Endothelial cell (in vitro differentiated cells): ENCODE measurements around the gene TBC1D23. TPM values are rescaled to one million over a fixed set of nuclear protein-coding genes. Genes with fewer than 3 reads are reported as not detected.

Experiments
- DNase-seq: peaks from one replicate; pipeline ENCODE4 v3.0.0; 2021; ENCODE audit warnings: low spot score
- H3K27ac Mint-ChIP-seq: one replicate; pipeline ENCODE4 v1.8.0; 2021; ENCODE audit warnings: mixed read lengths, inconsistent platforms; ENCODE audit not compliant: unreplicated experiment
- H3K27me3 Mint-ChIP-seq: one replicate; pipeline ENCODE4 v1.8.0; 2021; ENCODE audit warnings: mild to moderate bottlenecking, moderate library complexity, mixed read lengths, inconsistent platforms; ENCODE audit not compliant: unreplicated experiment
- H3K36me3 Mint-ChIP-seq: one replicate; pipeline ENCODE4 v1.8.0; 2021; ENCODE audit warnings: mild to moderate bottlenecking, low read depth, mixed read lengths, inconsistent platforms; ENCODE audit not compliant: unreplicated experiment
- H3K4me1 Mint-ChIP-seq: one replicate; pipeline ENCODE4 v1.8.0; 2021; ENCODE audit warnings: mild to moderate bottlenecking, mixed read lengths, inconsistent platforms; ENCODE audit not compliant: unreplicated experiment
- H3K4me3 Mint-ChIP-seq: one replicate; pipeline ENCODE4 v1.8.0; 2021; ENCODE audit warnings: mild to moderate bottlenecking, mixed read lengths, inconsistent platforms; ENCODE audit not compliant: unreplicated experiment
- H3K9me3 Mint-ChIP-seq: one replicate; pipeline ENCODE4 v1.8.0; 2021; ENCODE audit warnings: mixed read lengths, inconsistent platforms; ENCODE audit not compliant: unreplicated experiment
- CTCF ChIP-seq: fragments of 200-600 bp; sonication (generic); IDR thresholded peaks from one replicate; pipeline ENCODE4 v1.5.0; 2021; ENCODE audit warnings: antibody characterized with exemption; ENCODE audit not compliant: unreplicated experiment
- total RNA-seq: library from RNA; stranded (reverse); fragmentation: NEBNext Ultra II Directional; extraction: Animal tissue kit (Norgen Biotek cat#: 25700); gene quantifications from one replicate; pipeline ENCODE4 v1.2.1, GENCODE V29; 2021; ENCODE audit not compliant: unreplicated experiment

Gene TBC1D23
- total RNA-seq, 1 donor from 2014 or later: 31.2 TPM

GRCh38 chr3:100352296-100353231 is 91.8 kb downstream of the TBC1D23 start:
- Mint-ChIP-seq H3K9me3 (no peaks in the 10 kb centered on the region), H3K27ac (no peak overlapping the region), H3K4me3 (no peak overlapping the region), H3K4me1 (no peaks in the 10 kb centered on the region), H3K27me3 (no peaks in the 10 kb centered on the region), H3K36me3 (peaks cover 11% of the 10 kb centered on the region)
- no peak for TF ChIP-seq CTCF
- DNase-seq: no peak

- H3K4me3 Mint-ChIP-seq: no peak overlapping the region
- TF ChIP-seq CTCF: no peak
- no peaks in the 10 kb centered on the region for H3K4me1 Mint-ChIP-seq
- H3K9me3 Mint-ChIP-seq: no peaks in the 10 kb centered on the region
- DNase-seq: no peak
- H3K27ac Mint-ChIP-seq: no peak overlapping the region
- peaks cover 10% of the 10 kb centered on the region for H3K36me3 Mint-ChIP-seq
- H3K27me3 Mint-ChIP-seq: no peaks in the 10 kb centered on the region
Observed at GRCh38 chr3:100354850-100355249, 94.1 kb downstream of the TBC1D23 start.

DNA sequence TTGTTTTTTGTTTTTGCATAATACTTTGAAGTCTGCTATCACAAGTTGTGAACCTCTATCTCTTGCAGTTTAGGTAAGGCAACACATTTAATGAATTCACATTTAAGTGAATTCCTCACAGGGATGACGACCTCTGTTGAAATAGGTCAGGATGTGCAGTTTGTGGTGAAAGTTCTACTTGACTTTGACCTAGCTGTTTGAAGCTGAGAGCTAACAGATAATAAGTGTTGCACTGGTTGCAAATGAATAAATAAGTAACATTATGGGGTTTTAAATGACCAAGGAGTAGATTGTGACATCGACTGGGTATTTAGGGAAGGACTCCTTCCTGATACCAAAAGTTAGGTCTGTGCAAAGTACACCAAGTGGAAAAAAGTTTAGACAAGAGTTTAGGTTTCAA is 97.6 kb downstream of the TBC1D23 start:
- Mint-ChIP-seq H3K4me3 (no peak overlapping the region), H3K4me1 (no peaks in the 10 kb centered on the region), H3K36me3 (peaks cover 10% of the 10 kb centered on the region), H3K27me3 (no peaks in the 10 kb centered on the region), H3K9me3 (no peaks in the 10 kb centered on the region), H3K27ac (no peak overlapping the region)
- TF ChIP-seq CTCF: no peak
- DNase-seq: no peak

- TF ChIP-seq CTCF: no peak
- H3K4me1 Mint-ChIP-seq: no peaks in the 10 kb centered on the region
- H3K36me3 Mint-ChIP-seq: peaks cover 13% of the 10 kb centered on the region
- H3K9me3 Mint-ChIP-seq: no peaks in the 10 kb centered on the region
- H3K27ac Mint-ChIP-seq: no peak overlapping the region
- DNase-seq: no peak
- no peaks in the 10 kb centered on the region for H3K27me3 Mint-ChIP-seq
- H3K4me3 Mint-ChIP-seq: no peak overlapping the region
Observed at GRCh38 chr3:100359035-100359434, 98.2 kb downstream of the TBC1D23 start.
